Measurements from ENCODE around the gene SCFD2.

Gene SCFD2

DNA sequence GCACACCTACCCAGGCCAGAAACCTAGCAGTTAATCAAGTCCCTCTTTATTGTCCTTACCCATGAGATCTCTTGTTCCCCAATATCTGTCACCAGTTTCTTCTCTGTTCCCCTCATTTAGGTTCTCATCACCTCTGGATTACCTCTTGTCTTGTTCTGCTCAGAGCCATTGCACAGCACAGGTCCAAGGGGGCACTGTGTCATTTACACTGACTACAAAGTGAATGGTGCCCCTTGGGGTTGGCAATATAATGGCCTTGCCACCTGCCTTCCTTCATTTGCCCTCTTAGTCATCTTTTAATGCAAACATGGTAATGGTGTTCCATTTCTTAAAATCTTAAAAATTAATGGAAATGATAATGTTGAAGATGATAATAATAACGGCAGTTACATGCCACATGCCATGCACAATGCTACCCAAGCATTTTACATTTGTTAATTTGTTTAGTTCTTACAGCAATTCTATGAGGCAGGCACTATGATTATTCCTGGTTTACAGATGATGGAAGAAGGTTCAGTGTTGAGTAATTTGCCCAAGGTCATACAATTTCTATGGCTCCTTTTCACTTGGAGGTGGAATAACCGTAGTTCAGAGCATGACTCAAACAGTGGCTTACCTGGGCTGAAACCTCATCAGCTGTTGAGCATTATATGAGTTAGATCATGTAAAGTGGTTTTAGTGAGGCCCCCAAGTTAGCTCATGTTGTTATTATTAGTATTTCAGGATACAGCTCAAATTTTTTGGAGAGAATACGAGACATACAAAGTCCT lies 385.9 kb downstream of the SCFD2 start:
- no peak for DNase-seq

DNA sequence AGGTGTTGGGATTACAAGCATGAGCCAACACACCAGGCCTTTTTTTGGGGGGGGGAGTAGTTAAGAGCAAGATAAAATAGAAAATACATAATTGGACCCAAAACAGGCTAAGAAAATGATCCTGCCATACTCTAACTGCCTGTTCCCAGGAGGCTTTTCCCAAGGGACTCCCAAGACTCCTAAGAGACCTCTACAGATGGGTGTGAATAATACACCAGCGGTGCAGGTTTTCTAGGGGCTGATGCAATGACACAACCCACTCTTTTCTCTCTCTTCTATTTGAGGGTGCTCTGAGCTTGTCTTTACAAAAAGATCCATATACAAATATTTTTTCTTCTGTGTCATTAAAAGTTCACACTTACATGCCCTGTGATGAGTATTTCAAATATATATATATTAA lies 386.8 kb downstream of the SCFD2 start:
- DNase-seq, result no peak

GRCh38 chr4:52977252-52977651 lies 388.6 kb downstream of the SCFD2 start:
- no peak for DNase-seq

DNA sequence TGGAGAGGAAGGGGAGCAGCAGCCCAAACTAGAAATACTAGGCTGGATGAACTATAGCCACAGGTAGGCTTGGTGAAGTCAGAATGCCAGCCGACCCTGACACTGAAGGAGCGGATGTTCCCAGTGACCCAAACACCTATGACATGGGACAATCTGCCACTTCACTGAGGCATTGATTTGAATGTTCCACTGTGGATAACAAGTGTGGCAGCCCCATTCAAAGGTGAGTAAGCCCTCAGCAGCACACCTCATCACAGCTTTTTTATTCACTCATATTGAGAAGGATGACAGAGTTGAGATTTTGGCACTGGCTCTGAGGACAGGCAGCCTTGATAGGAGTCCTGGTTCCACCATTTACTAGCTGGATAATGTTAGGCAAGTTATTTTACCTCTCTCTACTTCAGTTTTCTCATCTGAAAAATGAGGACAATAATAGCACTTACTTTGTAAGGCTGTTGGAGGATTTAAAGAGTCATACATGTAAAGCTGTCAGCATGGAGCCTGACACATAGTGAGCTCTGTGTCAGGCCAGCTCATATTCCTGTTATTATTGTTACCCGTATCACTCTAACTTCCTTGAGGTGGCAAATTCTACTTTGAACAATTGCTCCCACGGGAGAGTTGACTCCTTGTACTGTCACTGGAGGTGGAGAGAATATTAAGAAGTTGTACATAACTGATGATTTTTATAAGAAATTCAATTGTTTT lies 389.2 kb downstream of the SCFD2 start:
- DNase-seq, result no peak

- no peak for DNase-seq
Measured at GRCh38 chr4:52968691-52969090, 397.2 kb downstream of the SCFD2 start.

- no peak for DNase-seq
Measured at GRCh38 chr4:52968241-52968640, 397.6 kb downstream of the SCFD2 start.

- no peak for DNase-seq
Measured at GRCh38 chr4:52966781-52967180, 399.1 kb downstream of the SCFD2 start.

- DNase-seq, result no peak
Measured at GRCh38 chr4:52966172-52966571, 399.7 kb downstream of the SCFD2 start.

- DNase-seq, result no peak
Measured at GRCh38 chr4:52964561-52965101, 401.2 kb downstream of the SCFD2 start.

- DNase-seq, result no peak
Measured at GRCh38 chr4:52964011-52964410, 401.9 kb downstream of the SCFD2 start.

DNA sequence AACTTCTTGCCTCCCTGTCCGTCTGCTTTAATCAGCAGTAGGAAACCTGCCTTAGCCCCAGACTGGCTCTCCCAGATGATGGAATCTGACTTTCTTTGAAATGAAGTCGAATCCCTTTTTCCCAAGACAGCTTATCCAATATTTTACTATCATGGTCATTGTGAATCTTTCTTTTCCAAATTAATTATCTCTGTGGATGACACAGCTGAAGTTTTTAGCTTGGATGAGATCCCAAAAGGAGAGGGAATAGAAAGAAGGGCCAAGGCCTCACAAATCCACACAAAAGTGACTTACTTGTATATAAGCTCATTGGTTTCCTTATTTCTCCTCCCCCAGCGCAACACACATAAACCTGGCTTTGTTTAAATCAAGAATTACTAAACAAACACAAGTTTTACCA lies 403.1 kb downstream of the SCFD2 start:
- no peak for DNase-seq

DNA sequence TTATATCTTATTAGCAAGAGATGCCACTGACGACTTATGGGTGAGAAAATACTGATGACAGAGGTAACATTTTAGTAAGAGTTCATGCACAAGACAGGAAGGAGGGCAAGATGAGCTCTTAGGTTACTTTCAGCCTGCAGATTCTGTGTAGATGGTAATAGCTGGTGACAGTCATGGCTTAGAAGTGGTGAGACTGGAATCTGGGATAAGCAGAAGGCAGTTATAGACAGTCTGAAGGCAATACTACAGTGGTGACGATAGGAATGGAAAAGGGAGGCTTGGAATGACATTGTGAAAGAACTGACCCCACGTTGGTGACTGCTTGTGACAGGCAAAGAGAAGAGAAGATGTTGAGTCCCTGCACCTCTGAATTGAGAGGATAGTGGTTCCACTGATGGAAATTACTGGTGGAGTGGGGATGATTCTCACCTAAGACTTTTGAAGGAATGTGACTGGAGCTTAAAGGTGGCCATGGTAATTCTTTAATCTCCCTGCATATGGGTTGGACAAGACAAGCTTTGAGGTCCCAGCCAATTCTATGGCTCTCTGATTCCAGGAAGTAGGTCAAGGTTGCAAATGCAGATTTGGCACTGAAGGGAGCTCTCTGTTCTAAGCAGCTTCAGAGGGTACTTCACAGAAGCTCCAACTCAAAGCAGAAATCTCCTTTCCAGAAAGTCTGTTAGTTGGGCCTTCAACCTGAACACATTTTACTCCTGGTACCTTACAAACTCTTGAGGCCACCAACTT lies 404.0 kb downstream of the SCFD2 start:
- no peak for DNase-seq

DNA sequence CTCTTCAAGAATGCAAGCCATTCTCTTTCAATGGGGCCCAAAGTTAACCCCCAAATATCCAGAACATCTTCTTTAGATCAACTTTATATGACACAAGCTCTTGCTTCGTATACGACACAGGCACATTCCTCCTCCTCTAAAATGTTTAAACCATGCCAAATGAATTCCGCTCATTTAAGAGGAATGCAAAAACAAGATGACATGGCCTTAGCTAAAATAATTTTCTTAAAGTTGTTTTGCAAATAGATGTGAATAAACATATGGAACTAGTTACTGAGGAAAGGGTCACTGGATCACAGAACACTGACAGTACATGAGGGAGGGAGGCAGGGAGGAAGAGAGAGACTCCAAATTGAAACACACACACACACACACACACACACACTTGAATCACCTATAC lies 406.3 kb downstream of the SCFD2 start:
- no peak for DNase-seq

- no peak for DNase-seq
Measured at GRCh38 chr4:52957835-52958631, 407.8 kb downstream of the SCFD2 start.

- DNase-seq, result no peak
Measured at GRCh38 chr4:52957220-52957686, 408.6 kb downstream of the SCFD2 start.

DNA sequence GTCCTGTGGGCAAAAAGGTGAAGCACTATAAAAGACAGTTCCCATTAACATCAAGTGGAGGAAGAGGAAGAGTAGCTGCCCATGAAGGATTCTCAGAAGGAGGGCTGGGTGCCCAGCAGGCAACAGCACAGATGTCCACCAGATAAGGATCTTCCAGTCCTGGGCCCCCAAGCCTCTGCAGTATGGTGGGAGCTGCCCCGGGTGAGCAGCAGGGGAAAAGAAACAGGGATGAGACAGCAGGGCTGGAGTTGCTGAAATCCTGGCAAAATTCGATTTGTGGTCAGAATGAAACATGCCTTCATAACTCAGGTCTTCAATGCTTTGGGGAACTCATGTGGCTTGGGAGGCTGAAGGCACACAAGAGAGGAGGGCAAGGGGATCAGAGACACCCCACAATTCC lies 409.2 kb downstream of the SCFD2 start:
- no peak for DNase-seq

DNA sequence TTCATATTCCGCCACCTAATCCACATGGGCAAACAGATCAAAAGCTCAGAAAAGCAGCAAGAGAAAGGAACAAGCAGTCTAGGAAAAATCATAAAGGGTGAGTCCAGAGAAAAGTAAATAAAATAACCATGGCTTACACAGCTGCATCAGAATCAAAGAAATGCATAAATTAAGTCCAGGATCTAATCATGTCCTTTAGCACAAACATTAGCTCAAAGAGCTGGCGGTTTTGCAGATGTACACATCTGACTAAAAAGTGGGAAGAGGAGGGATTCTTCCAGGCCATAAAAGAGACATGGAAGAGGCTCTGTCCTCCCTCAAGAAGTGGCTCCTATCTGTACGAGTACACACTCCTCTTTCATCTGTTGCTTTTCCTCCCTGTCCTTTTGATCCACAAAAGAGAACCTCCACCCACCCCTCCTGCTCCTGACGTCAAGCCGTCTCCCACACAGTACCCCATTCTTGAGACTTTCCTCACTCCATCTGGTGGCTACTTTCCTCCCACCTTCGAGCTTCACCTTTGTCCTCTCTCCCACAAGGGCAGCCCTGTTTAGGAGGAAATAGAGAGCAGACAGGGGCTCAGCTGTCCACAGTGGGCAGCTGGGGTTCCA lies 411.2 kb downstream of the SCFD2 start:
- DNase-seq, result no peak

DNA sequence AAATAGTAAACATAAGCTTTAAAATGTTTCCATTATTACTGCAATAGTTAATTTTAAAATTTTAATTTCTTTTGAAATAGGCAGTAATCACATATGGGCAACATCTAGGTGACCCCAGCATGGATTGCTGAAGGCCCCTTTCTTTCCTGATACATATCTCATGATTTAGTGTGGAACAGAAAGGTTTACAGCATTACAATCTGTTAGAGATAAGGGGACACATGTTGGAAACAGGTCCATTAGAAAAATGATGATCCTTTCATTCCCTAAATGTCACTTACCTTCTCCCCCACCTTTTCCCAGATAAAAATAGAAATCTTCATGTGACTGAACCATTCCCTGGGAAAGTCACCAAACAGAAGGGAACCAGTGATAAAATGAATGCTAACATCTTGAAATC lies 413.3 kb downstream of the SCFD2 start:
- no peak for DNase-seq

DNA sequence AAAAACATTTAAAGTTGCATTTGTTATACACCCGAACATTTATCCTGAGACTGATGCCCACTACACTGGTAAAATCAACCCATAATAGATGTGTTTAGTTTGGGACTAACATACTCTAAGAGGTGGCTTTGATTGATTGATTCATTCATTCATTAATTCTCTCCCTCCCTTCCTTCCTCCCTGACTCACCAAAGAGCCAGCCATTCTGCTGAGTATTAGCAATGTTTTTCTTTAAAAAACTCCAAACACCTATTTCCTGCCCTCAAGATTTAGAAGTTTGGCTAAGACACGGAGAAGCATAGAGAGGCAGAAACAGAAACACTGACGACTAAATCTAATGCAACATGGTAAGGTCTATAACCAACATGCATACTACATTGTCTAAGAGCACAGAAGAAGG lies 414.8 kb downstream of the SCFD2 start:
- DNase-seq, result no peak

- no peak for DNase-seq
Measured at GRCh38 chr4:52950226-52950625, 415.6 kb downstream of the SCFD2 start.

DNA sequence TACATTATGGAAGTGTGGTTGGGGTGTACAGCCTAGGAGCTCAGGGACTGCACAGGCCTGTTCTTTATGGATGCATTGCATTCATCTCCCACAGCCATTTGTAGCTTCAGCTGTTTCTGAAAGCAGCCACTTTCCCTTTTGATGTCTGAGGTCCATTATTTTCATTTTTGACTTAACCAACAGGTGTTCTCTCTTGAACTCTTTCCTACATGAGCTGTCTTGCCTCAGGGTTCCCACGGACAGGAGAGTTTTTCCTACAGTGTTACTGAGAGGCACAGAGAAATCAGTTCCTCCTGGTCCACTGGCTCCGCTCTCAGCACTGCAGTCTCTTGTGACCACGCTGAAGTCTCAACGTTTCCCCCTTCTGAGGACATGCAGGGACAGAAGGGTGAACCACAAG lies 416.5 kb downstream of the SCFD2 start:
- DNase-seq, result no peak

DNA sequence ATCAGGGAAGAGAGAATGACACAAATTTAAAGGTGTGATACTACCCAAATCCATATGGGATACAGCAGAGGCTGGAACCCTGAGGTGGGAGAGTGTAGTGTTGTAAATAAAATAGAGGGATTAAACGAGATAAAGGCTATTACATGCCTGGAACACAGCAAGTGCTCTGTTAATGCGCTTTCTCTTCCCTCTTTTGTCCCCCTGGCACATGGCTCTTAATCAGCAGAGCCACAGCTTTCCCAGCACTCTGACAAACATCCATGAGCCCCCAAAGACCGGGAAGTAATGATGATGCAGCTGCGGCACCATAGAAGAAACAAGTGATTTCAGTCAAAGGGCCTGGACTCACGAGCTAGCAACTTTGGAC lies 417.8 kb downstream of the SCFD2 start:
- DNase-seq, result no peak

Data from Kasumi-1 (cell line).